ENCODE data around the gene NDUFS1.
"Not testable (repeated sequence)": the region's sequence is repeated elsewhere in the genome, so short reads cannot be mapped to it uniquely, and the experiment has no call there.

Gene NDUFS1

GRCh38 chr2:206159346-206160124 is at the start of gene NDUFS1, which contains the start of gene EEF1B2:
NDUFS1 (minus strand) TSS chr2:206159444; CDS start chr2:206153678, 5,766 bp downstream.
EEF1B2 (plus strand) TSS chr2:206159895; CDS start chr2:206159980, 85 bp downstream.
- DNase-seq (ENCODE audit: low read depth in 2 of 2) = peak; percentile 95

DNA sequence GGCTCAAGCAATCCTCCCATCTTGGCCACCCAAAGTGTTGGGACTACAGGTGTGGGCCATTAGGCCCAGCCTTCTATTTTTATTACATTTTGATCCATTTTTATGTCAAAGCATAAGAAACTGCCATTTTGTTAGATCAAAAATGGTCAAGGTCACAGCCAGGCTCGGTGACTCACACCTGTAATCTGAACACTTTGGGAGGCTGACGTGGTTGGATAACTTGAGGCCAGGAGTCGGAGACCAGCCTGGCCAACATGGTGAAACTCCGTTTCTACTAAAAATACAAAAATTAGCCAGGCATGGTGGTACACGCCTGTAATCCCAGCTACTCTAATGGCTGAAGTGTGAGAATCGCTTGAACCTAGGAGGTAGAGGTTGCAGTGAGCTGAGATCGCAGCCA is 49.7 kb upstream of the NDUFS1 start:
- DNase-seq (ENCODE audit: low read depth in 2 of 2) = no peak

DNA sequence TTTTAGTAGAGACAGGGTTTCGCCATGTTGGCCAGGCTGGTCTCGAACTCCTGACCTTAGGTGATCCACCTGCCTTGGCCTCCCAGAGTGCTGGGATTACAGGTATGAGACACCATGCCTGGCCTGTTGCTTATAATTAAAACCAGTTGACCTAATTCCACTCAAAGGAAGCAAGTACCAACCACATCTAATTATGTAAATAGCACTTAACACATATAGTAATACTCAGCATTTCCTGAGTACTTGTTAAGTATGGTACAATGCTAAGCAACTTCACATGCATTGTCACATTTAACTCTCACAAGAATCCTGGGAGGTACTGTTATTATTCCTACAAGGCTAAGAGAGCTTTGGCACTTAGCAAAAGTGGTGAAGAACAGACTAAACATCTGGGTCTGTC is 48.1 kb upstream of the NDUFS1 start:
- DNase-seq (ENCODE audit: low read depth in 2 of 2) = not testable (repeated sequence)

- no peak for DNase-seq (ENCODE audit: low read depth in 2 of 2)
Measured at GRCh38 chr2:206204710-206205109, 45.5 kb upstream of the NDUFS1 start.

DNA sequence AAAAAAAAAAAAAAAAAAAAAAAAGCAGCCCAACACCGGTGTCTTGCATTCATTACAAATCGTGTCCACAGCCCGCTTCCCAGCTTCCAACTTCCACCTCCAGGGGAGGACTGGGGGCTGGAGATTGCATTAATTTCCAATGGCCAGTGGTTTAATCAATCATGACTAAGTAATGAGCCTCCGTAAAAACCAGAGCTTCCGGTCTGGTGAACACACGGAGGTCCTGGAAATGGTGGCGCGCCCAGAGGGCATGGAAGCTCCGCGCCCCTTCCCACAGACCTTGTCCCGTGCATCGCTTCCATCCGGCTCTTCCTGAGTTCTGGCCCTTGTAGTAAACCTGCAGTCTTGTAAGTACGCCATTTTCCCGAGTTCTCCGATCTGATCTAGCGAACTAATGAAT is 44.1 kb upstream of the NDUFS1 start:
- DNase-seq (ENCODE audit: low read depth in 2 of 2) = no peak

DNA sequence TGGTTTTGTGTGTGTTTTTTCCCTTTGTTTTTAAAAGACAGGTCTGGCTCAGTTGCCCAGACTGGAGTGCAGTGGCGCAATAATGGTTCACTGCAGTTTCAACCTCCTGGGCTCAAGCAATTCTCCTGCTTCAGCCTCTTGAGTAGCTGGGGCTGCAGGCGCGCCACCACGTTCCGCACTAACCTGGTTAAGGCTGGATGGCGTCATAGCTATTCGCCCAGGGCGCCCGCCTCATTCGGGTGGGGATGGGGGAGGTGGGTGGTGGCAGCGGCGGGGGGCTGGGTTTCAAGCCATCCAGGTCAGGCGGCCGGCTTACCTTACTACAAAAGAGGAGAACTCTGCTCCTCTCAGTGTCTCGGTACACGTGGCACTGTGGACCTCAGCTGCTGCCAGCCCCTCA is 43.2 kb upstream of the NDUFS1 start:
- no peak for DNase-seq (ENCODE audit: low read depth in 2 of 2)

- no peak for DNase-seq (ENCODE audit: low read depth in 2 of 2)
Measured at GRCh38 chr2:206201075-206201848, 42.0 kb upstream of the NDUFS1 start.

- no peak for DNase-seq (ENCODE audit: low read depth in 2 of 2)
Measured at GRCh38 chr2:206198677-206199076, 39.4 kb upstream of the NDUFS1 start.

GRCh38 chr2:206193671-206194357 is 34.6 kb upstream of the NDUFS1 start:
- no peak for DNase-seq (ENCODE audit: low read depth in 2 of 2)

DNA sequence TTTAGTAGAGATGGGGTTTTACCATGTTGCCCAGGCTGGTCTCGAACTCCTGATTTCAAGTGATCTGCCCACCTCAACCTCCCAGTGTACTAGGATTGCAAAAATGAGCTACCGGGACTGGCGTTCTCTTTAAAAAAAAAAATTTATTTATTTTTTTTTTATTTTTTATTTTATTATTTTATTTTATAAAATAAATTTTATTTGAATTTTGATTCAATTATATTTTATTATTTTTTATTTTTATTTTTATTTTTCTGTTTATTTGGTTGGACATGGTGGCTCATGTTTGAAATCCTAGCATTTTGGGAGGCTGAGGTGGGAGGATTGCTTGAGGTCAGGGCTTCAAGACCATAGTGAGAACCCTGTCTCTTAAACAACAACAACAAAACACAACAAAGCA is 32.9 kb upstream of the NDUFS1 start:
- DNase-seq (ENCODE audit: low read depth in 2 of 2) = no peak

DNA sequence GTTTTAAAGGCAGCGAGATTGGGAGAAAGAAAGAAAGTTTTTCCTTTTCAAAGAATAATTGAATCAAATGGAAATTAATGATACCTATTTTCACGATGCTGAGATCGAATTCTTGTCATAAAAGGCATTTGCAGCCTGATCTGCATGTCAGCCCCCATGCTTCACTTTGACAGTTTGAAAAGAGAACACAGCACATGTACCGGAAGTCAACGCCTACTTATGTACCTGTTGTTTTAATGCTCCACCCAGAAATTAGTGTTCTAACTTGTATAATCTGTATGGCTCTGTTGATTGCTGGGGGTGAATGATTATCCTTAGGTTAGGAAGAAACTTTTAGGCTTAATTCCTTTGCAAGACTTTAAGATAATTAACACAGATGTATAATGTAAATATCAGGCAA is 31.4 kb upstream of the NDUFS1 start:
- no peak for DNase-seq (ENCODE audit: low read depth in 2 of 2)

- no peak for DNase-seq (ENCODE audit: low read depth in 2 of 2)
Measured at GRCh38 chr2:206190111-206190510, 30.9 kb upstream of the NDUFS1 start.

DNA sequence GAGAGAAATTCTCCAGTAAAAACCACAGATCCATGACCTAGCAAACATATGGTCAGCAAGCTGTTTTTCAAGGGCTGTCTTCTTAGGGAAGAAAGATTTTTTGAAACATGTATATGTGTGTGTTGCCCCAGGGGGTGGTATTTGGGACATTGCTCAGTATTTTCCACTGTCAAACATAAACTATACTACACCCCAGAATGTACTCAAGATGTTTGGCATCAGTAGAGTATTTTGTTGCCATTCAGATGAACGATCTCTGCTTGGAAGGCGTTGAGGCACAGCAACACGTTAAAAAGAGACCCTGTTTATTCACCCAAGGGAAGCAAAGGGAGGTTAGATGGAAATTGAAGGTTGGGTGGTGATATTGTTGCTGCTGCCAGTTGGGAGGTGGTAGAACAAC is 30.4 kb upstream of the NDUFS1 start:
- DNase-seq (ENCODE audit: low read depth in 2 of 2) = no peak

DNA sequence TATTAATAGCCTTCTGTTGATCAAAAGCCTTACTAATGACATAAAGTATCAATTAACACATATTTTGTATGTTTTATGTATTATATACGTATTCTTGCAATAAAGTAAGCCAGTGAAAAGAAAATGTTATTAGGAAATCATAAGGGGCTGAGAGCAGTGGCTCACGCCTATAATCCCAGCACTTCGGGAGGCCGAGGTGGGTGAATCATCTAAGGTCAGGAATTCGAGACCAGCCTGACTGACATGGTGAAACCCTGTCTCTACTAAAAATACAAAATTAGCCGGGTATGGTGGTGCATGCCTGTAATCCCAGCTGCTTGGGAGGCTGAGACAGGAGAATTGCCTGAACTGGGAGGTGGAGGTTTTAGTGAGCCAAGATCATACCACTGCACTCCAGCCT is 22.3 kb upstream of the NDUFS1 start:
- DNase-seq (ENCODE audit: low read depth in 2 of 2) = not testable (repeated sequence)

DNA sequence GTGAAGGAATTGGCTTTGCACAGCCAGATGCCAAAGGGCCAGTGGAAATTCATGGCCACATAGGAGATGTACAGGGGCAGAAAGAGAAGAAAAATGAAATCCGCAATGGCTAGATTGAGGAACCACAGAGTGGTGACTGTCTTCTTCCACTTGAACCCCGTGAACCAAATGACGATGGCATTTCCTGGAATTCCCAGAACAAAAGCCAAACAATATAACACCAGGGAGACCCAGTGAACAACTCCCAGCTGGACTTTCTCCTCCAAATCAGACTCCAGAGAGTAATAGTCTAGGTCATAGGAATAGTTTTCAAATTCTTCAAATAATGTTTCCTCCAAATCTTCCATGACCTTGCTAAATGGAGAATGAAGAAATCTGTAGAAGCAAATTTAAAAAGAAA is 17.7 kb upstream of the NDUFS1 start:
- no peak for DNase-seq (ENCODE audit: low read depth in 2 of 2)

DNA sequence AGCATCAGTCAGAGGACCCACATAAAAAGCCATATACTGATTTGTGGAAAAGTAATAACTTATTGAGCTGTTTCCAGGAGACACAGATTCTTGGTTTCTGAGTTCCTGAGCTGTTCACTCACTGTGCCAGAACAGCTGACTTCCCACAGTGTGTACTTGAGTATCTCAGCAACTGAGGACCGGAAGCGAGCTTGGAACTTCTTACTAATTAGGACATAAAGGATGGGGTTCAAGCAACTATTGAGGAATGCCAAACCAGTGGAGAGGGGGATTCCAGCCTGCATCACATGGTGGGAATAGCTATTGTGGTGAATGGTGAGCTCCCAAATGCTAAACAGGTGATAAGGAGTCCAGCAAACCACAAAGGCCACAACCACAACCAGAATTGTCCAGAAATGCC is 16.9 kb upstream of the NDUFS1 start:
- DNase-seq (ENCODE audit: low read depth in 2 of 2) = no peak

- DNase-seq (ENCODE audit: low read depth in 2 of 2) = no peak
Measured at GRCh38 chr2:206173147-206173546, 13.9 kb upstream of the NDUFS1 start.

DNA sequence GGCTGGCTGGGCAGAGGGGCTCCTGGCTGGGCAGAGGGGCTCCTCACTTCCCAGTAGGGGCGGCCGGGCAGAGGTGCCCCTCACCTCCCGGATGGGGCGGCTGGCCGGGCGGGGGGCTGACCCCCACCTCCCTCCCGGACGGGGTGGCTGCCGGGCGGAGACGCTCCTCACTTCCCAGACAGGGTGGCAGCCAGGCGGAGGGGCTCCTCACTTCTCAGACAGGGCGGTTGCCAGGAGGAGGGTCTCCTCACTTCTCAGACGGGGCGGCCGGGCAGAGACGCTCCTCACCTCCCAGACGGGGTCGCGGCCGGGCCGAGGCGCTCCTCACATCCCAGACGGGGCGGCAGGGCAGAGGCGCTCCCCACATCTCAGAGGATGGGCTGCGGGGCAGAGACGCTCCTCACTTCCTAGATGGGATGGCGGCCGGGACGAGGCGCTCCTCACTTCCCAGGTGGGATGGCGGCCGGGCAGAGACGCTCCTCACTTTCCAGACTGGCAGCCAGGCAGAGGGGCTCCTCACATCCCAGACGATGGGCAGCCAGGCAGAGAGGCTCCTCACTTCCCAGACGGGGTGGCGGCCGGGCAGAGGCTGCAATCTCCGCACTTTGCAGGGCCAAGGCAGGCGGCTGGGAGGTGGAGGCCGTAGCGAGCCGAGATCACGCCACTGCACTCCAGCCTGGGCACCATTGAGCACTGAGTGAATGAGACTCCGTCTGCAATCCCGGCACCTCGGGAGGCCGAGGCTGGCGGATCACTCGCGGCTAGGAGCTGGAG is 12.6 kb upstream of the NDUFS1 start:
- not testable (repeated sequence) for DNase-seq (ENCODE audit: low read depth in 2 of 2)

DNA sequence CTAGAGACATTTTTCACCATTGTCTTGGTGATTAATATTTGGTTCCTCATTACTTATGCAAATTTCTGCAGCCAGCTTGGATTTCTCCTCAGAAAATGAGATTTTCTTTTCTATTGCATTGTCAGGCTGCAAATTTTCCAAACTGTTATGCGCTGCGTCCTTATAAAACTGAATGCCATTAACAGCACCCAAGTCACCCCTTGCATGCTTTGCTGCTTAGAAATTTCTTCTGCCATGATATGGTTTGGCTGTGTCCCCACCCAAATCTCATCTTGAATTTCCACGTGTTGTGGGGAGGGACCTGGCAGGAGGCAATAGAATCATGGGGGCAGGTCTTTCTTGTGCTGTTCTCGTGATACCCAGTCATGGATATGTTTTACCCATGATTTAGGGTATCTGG is 9.0 kb upstream of the NDUFS1 start:
- not testable (repeated sequence) for DNase-seq (ENCODE audit: low read depth in 2 of 2)

DNA sequence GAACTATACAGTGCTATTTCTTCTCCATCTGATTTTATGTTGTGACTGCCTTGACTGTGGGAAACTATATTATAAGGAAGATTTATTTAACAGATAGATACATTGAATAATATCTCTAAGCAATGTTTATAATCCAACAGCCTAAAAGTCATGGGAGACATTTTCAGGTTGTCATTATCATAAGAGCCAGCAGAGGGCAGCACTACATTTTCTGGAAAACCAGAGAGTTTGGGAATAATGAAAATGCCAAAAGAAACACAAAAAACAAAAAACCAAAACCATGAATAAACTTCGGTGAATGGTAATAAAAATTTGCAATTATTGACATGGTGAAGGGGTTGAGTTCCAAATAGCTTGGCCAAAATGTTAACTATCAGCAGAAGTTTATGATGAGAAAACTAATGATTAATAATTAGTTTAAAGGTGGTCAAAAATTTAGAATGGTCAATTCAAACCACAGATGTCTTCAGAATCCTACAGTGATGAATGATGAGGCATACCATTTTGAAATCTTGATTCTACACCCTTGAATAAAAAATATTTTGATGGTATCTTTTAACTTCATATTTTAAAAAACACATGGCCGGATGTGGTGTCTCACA is 5.1 kb upstream of the NDUFS1 start:
- DNase-seq (ENCODE audit: low read depth in 2 of 2) = no peak

GRCh38 chr2:206163251-206163880 is 4.1 kb upstream of the NDUFS1 start:
- DNase-seq (ENCODE audit: low read depth in 2 of 2) = no peak

All from activated CD8-positive, alpha-beta memory T cell treated with anti-CD3 and anti-CD28 coated beads for 4 hours (primary cell).